Activated CD8-positive, alpha-beta memory T cell treated with anti-CD3 and anti-CD28 coated beads, Interleukin-2, amount 50 U/mL, for 48 hours (primary cell): ENCODE measurements around the gene S100A14.
"Not testable (repeated sequence)": the region's sequence is repeated elsewhere in the genome, so short reads cannot be mapped to it uniquely, and the experiment has no call there.

Source experiments
- DNase-seq: peaks from one replicate; pipeline ENCODE4 v3.0.0-alpha.2; 2020

The S100A14 gene

DNA sequence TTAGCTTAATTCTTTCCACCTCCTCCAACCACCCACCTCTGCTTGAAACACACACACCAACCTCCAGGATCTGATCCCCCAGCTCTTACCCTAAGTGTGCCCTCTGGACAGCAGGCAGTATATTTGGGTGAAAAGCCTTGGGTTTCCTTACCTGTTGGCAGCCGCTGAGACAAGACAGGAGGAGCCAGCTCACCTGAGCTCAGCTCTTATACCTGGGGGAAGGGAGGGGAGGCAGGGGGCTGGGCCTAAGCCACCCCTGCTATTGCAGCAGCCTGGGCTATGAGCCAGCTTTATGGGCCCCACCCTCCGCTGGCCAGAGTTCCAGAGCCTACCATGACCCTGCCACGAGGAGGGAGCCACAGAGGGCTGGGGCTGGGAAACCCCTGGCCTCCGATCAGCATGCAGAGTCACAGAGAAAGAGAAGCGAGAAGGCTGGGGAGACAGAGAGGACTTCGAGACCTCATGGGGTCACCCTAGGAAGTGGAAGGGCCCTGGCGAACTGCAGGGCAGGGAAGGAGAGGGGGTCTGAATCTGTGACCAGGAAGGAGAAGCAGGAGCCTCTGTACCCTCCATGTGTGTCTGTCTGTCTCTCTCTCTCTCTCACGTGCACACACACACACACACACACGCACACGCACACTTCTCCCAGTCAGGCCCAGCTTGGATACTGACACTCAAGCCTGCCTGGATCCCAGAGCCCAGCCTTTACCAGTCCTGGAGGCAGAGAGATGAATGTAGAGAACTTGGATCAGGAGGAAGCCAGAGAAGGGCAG is at the start of gene S100A14:
Gene S100A14, minus strand, starts transcription at position 182 of the 773 bp plus-strand sequence. CDS start 467 bp downstream, outside the sequence.
- no peak for DNase-seq

DNA sequence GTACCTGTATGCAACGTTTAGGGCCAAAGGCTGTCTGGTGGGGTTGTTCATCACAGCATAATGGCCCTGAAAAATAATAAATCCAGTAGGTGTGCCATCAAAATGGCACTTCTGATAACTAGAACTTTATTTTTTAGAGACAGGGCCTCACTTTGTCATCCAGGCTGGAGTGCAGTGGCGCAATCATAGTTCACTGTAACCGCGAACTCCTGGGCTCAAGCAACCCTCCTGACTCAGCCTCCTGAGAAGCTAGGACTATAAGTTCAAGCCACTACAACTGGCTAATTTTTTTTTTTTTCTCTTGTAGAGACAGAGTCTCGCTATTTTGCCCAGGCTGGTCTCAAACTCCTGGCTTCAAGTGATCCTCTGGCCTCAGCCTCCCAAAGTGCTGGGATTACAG is 47.1 kb upstream of the S100A14 start:
- DNase-seq, result no peak

DNA sequence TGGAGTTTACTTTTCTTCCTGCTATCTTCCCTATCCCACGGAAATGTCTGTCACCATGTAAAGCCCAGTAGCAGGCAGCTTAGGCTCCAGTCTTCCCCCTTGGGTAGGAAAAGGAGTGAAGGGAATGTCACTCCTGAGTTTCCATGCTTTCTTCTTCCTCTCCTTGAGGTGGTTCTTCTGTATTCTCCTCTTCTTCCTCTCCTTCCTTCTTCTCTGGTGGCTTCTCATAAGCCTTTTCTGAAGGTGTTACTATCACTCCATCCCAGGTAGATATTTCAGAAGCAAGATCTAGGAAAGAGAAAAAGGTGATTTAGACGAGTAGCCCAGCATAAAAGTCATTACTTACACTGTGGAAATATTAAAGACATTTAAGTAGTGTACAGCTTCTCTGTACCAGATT is 46.1 kb upstream of the S100A14 start:
- no peak for DNase-seq

DNA sequence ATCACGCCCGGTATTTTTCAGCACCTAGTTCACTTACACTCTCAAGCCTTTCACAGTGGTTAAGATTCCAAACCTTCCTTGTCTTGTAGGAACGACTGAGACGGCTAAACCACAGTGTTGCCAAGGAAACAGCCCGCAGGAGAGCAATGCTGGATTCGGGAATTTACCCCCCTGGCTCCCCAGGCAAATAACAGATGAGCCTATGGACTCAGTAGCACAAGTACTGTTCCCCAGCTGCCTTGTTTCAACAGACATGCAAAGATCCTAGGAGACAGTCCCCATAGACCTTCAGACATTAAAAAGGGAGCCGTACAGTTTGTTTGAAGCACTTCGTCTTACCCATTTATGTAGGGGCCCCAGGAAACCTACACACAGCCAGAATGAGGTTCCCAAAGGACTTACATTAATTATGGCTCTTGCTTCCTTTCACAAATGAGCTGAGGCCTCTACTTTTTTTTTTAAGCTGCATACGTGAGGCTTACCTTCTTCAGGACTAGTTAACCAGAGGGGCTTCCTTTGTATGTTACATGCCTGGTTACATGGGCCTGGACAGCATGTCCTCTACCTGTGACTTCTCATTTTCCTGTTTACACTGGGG is 45.1 kb upstream of the S100A14 start:
- no peak for DNase-seq

DNA sequence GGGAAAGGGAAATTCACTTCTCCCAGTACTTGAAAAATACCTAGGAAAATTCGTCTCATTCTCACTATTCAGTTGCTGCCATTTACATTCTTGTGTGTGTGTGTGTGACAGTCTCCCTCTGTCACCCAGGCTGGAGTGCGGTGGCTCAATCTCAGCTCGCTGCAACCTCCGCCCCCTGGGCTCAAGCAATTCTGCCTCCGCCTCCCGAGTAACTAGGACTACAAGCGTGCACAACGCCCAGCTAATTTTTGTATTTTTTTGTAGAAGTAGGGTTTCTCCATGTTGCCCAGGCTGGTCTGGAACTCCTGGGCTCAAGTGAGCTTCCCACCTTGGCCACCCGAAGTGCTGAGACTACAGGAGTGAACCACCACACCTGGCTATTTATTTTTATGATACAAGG is 43.5 kb upstream of the S100A14 start:
- DNase-seq, result no peak

DNA sequence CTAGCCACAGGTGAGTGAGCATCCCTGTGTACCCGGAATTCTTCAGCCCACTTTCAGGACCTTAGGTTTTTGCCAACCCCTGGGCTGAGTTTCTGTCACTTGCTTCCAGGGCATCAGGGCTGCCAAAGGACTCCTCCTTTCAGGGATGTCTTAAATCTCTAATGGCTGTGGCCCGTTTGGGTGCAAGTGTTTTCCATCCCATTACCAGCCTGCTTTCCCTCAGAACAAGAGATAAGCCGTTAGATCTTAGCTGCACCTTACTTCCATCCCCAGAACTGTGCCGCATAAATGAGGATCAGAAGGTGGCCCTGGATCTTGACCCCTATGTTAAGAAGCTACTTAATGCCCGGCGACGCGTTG is 43.0 kb upstream of the S100A14 start:
- no peak for DNase-seq

DNA sequence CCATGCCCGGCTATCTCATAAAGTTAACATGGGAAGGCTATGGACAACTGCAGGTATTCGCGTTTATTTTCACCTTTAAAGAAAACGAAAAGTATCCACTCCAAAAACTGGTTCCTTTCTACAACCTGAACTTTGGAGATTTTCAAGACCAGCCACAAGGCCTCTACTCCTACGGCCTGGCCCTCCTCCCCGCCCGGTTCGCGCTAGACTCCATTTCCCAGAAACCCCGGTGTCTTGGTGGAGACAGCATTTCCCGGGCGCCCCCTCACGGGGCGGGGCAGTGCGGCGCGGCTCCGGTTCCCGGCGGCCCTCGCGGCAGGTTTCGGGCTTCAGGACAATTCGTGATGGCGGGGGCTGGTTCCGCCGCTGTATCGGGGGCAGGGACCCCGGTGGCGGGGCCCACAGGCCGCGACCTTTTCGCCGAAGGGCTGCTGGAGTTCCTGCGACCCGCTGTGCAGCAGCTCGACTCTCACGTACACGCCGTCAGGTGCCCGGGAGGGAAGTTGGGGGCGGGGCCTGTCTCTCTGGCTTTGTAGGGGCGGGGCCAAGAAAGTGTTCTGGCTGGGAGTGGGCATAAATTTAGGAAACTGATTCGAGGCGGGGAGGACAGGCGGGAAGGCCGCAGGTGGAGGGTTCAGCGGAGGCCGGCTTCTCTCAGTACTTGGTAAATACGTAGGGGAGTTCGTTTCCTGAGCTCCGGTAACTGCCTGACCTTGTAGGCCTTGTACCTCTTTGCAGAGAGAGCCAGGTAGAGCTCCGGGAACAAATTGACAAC is 42.5 kb upstream of the S100A14 start, which contains the start of gene SNAPIN:
Gene SNAPIN, plus strand, starts transcription at position 304 of the 775 bp plus-strand sequence. Its CDS starts 41 bp downstream, at position 345.
- DNase-seq, result peak; percentile 94

DNA sequence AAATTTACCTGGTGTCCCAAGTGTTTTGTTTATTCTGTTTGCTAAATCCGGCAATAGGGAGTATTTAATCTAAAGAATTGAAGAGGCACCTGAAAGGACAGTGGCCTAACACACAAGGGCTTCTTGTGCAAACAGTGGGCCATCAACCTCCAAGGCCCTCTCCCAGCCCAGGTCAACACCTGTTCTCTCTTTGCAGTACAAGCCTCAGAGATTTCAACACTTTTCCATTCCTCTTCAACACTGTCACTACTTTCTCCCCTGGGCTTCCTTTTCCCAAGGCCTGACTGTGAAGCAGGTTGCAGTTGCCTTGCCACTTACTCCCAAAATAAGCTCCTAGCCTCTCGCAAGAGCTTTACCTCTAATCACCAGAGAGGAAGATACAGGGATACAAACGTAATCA is 39.2 kb upstream of the S100A14 start:
- no peak for DNase-seq

DNA sequence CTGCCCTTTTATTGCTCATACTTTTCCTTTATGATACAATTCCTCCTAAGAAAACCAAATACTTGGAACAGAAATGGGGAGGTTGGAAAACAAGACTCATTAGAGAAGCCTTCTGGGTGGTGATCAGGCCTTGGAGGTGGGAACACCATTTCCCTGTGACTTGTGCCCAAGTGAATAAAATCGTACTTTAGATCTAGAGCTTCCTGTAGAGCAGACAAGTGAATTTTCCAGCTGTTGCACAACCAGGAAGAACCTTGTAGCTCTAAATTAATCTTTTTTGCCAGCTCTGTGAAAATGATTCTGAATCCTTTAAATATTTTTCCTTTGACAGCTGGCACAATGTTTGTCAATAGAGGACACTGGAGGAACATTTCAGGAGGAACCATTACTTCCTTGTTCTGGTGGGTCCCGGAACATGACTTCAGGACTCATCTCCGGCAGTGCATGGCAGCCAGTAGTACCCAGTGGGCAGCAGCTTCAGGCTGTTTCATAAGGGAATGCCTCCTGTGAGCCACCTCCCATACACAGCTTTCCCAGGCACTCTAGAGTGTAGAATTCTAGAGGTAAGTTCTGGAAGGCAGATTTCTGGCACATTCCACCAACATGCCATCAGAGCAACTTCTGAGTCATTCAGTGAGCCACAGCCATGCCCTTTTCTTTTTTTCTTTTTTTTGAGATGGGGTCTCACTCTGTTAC is 36.8 kb upstream of the S100A14 start:
- no peak for DNase-seq

DNA sequence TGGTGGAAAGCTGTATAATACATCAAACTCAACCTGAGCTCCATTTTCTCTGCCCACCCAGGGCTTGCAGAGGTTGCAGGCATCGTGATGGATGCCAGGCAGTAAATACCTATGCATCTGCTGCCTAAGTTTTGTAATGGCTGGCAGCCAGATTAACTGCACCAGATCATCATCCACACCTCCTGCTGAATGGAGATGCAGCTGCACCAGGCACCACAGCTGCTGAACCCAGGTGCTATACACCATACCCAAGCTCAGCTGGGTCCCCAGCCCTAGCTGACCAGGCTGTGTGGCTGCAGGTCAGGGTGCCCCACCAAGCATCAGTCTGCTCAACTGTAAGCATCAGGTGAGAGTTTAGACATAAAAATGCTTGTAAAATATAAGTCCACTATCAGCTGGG is 35.6 kb upstream of the S100A14 start:
- no peak for DNase-seq

DNA sequence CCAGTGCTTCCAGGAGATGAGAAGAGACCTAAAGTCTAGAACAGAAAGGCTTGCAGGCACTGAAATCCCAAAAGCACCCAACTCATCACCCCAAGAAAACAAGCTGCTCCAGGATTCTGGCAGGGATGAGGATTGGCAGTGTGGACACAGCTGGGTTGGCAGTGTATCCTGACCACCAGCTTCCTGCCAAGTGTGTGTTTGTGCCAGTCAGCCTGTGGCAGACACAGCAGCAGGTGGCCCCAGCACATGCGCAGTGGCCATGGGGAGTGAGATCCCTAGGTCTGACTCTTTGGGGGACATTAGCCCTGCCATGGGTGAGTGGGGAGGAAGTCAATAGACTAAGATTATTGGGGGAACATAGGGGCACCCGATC is 33.7 kb upstream of the S100A14 start:
- DNase-seq, result no peak

DNA sequence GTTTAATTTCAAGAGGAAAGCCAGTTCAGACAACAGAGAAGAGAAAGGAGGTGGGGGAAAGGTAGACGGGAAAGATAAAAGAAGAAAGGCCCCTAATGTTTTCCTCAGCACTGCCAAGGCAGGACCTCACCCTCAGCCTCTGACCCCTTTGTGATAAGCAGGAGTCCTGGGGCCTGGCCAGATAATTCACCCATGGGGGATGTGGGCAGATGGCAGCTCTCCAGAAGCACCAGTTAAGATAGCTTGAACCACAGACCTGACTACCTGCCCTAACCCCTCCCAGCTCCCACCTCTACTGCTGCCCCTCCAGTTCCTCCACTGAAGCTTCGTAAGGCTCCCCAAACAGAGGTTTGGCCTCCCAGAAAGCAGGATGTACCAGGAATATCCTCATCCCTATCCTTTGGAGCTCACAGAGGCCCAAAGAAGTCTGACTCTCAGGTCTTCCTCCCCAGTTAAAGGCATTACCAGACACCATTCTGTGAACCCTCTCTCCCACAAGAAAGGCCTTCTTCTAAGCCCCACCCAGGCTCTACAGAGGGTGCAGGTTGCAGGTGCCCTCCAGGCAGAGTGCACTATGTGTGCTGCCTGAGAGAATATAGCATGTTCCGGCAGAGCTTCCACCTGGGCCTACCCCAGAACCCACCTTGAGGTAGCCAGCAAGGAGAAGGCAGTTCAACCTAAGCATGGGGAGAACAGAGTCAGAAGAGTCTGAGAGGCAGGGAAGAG is 33.2 kb upstream of the S100A14 start:
- no peak for DNase-seq

DNA sequence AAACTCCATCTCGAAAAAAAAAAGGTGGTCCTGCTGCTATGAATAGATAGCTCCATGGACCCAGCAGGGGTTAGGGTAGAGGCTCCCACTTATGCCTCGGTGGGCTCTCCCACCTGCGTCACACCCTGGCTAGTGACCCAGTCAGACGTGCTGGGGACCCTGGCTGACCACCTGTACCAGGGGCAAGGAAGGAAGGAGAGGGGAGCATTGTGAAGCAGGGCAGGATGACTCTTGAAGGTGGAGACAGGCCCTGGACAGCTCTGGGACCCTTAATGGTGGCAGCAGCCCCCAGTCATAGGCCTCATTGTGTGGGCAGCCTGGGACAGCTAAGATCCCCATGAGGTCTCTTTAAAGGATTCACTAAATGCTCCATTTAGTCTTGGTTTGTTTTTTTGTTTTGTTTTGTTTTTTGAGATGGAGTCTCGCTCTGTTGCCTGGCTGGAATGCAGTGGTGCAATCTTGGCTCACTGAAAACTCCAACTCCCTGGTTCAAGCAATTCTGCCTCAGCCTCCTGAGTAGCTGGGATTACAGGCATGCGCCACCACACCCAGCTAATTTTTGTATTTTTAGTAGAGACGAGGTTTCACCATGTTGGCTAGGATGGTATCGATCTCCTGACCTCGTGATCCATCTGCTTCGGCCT is 32.0 kb upstream of the S100A14 start:
- no peak for DNase-seq

DNA sequence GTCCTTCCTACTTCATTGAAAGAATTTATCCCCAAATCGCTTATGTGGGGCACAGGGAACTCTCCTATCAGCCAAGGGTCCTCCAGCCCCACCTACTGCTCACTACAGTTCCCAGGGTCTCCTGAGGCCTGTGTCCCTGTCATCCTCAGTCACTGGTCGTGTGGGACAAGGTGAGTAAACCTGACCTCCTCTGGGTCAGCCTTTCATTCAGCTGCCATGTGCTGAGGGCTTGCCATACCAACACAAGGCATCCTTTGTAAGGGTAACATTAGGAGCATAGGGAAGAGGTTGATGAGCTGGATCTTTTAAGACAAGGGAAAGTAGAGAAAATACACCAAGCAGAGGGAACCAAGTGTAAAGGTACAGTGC is 31.2 kb upstream of the S100A14 start:
- no peak for DNase-seq

DNA sequence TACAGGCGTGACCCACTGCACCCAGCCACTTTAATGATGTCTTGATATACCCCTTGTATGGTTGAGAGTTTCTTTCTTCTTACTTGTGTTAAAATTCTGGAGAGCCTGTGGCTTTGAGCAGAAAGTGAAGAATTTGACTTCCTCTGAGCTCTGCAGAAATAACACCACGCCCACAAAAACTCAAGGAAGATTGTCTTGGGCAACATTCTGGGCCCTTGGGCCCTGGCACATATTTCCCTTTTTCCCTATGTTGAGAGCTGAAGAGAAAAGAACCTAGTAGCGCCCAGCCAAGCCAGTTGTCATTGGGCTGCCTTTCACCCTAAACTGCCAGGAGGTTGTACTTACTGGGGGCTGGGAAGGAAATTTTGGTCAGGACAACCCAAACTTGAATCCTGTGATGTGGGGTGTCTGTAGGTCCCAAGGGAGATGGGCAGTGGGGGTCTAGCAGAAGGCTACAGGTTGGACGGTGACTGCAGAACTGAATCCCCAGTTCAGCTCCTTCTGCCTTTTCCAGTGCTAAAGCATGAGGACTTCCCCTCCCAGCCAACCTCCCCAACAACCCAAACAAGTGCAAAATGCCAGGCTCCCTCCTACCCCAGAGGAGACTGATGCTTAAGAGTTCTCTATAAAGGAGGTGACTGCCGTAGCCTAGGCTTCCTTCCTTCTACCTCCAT is 30.7 kb upstream of the S100A14 start:
- no peak for DNase-seq

DNA sequence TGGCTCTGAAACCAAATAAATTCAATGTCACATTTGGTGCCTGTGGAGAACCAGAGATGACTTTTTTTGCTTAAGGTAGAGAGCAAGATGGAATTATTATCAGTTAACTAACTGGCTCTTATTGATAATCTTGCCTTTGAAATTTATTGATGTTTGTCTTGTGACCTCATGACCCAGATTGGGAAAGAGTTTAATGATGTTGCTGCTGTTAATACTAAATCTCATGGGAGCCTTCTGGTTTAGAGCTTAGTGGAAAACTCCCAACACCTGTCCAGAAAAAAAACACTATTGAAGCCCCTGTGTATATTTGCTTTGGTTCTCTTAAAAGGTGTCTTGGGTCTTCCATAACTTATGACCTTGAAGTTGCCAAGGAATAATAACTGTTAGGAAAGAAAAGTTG is 27.7 kb upstream of the S100A14 start:
- no peak for DNase-seq

DNA sequence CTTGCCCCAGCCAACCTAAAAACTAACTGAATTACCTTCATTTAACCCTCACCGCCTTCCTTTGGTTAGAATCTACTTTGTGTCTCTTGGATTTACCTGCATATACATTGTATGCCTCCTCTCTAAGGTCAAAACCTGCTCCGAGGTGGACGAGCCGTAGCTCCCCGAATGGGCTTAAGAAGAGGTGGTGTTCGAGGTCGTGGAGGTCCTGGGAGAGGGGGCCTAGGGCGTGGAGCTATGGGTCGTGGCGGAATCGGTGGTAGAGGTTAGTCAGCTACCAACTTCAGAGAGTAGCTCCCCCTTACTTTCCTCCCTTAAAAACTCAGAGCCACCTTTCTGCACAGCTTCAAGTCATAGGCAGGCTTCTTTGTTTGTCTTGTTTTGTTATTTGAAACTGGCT is 27.0 kb upstream of the S100A14 start:
- DNase-seq, result no peak

DNA sequence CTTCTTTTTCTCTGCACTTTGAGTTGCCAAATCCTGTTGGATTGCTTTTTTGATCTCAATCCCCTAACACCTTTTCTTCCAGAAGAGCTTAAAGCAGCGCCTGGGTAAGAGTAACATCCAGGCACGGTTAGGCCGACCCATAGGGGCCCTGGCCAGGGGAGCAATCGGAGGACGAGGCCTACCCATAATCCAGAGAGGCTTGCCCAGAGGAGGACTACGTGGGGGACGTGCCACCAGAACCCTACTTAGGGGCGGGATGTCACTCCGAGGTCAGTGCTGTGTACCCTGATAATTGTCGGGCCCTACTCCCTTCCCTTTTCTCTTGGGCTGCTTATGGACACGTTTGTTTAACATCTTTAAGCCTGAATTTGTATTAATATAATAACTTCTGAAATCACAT is 26.0 kb upstream of the S100A14 start:
- no peak for DNase-seq

DNA sequence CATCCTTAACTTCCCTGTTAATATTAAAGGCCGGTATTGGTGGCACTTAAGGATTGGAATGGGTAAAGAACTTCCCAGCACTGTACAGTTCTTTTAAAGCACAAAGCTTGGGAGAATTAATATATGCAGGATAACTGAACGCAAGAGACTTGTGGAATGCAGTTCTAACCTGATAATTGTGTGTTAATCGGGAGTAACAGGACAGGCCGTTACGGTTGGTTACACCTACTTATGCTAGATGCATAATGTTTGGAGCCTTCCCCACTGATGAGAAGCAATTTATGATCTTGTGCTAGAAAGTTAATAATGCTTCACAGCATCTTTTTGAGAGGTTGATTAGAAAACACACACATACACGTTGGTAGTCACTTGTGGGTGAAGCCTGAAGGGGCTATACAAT is 24.7 kb upstream of the S100A14 start:
- no peak for DNase-seq

DNA sequence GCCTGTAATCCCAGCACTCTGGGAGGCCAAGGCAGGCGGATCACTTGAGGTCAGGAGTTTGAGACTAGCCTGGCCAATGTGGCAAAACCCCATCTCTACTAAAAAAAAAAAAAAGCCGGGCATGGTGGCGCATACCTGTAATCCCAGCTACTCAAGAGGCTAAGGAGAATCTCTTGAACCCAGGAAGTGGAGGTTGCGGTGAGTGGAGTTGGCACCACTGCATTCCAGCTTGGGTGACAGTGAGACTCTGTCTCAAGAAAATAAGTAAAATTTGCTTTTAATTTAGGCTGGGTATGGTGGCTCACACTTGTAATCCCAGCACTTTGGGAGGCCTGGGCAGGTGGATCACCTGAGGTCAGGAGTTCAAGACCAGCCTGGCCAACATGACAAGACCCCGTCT is 24.1 kb upstream of the S100A14 start:
- not testable (repeated sequence) for DNase-seq

DNA sequence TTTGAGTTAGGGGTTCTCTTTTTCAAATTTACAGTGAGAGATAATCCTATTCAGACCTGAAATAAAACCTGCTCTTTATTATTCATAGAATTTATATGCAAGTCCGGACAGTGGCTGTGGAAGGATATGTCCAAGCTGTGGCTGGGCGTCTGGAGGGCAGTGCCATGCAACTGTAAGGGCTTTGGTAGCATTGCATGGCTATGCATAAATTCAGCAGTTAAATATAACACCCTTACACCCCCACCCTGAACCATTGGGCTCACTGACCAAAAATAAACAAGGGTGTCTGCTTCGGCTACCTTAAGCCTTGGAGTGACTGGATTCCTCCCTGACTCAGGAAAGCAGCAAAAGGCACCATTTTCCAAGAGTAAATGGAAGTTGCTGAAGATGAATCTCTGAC is 23.2 kb upstream of the S100A14 start:
- no peak for DNase-seq

DNA sequence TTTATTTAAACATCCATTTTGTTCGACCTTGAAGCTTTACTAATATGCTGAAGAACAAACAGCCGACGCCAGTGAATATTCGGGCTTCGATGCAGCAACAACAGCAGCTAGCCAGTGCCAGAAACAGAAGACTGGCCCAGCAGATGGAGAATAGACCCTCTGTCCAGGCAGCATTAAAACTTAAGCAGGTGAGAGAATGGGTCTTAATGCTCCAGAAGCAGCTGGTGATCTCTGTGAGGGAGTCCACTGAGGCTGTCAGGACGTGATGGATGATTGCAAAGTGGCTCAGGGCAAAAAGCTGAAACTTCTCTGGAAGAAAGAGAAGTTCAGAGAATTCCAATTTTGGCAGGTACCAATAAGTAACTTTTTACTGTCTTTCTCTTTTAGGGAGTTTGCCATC is 22.1 kb upstream of the S100A14 start:
- DNase-seq, result no peak
